Smooth muscle cell (in vitro differentiated cells): Measurements from ENCODE around the gene FBXL17. TPM values are rescaled to one million over a fixed set of nuclear protein-coding genes. Genes with fewer than 3 reads are reported as not detected.

Source experiments
- DNase-seq: peaks from one replicate; lab custom pipeline; 2025; ENCODE audit not compliant: unreplicated experiment; lab: John Stamatoyannopoulos, UW
- H2AFZ ChIP-seq: fragments of 200-600 bp; sonication (generic); 2 replicates; pipeline ENCODE4 v1.6.0; 2016; ENCODE audit warnings: antibody characterized with exemption, low read depth, mild to moderate bottlenecking
- H3F3A ChIP-seq: fragments of 200-600 bp; sonication (generic); 2 replicates; pipeline ENCODE4 v1.6.0; 2017; ENCODE audit warnings: antibody characterized with exemption, low read depth
- H3K27ac ChIP-seq: fragments of 200-600 bp; sonication (generic); 2 replicates; pipeline ENCODE4 v1.5.1; 2016; ENCODE audit warnings: low read depth, mild to moderate bottlenecking
- H3K27me3 ChIP-seq: fragments of 200-600 bp; sonication (generic); 2 replicates; pipeline ENCODE4 v1.6.1; 2016; ENCODE audit warnings: low read depth, mild to moderate bottlenecking
- H3K36me3 ChIP-seq: fragments of 200-600 bp; sonication (generic); 2 replicates; pipeline ENCODE4 v1.5.1; 2016; ENCODE audit warnings: low read depth
- H3K4me1 ChIP-seq: fragments of 200-600 bp; sonication (generic); 2 replicates; pipeline ENCODE4 v1.5.1; 2016; ENCODE audit warnings: low read depth
- H3K4me2 ChIP-seq: fragments of 200-600 bp; sonication (generic); 2 replicates; pipeline ENCODE4 v1.6.0; 2016; ENCODE audit warnings: mild to moderate bottlenecking
- H3K4me3 ChIP-seq: fragments of 200-600 bp; sonication (generic); 2 replicates; pipeline ENCODE4 v1.5.1; 2016; ENCODE audit warnings: mild to moderate bottlenecking
- H3K79me2 ChIP-seq: fragments of 200-600 bp; sonication (generic); 2 replicates; pipeline ENCODE4 v1.6.0; 2016; ENCODE audit warnings: low read depth, mild to moderate bottlenecking
- H3K9ac ChIP-seq: fragments of 200-600 bp; sonication (generic); 2 replicates; pipeline ENCODE4 v1.6.0; 2016; ENCODE audit warnings: low read depth
- H3K9me3 ChIP-seq: fragments of 200-600 bp; sonication (generic); replicated peaks from 2 replicates; pipeline ENCODE4 v1.5.1; 2016; ENCODE audit warnings: low read depth
- H4K20me1 ChIP-seq: fragments of 200-600 bp; sonication (generic); 2 replicates; pipeline ENCODE4 v1.6.0; 2016; ENCODE audit warnings: low read depth
- WGBS: methylation state at CpG from one replicate; pipeline ENCODE4 v1.1.7; 2016; ENCODE audit warnings: low lambda C conversion rate; 5-methylcytosine and 5-hydroxymethylcytosine counted together
- polyA plus RNA-seq: library from polyadenylated mRNA; unstranded; fragments of >200 nt; fragmentation: Nextera tagmentation; extraction: Ambion mirVana; gene quantifications from 2 replicates; pipeline ENCODE4 v1.2.1, GENCODE V29; 2016
- total RNA-seq: library from RNA; depleted of rRNA; stranded (reverse); fragments of >200 nt; gene quantifications from 2 replicates; pipeline ENCODE4 v1.2.3, GENCODE V29; 2014
- TF ChIP-seq, protein P1 (sequence below): fragments of 200-600 bp; sonication (generic); IDR thresholded peaks from 2 replicates; pipeline ENCODE4 v1.5.1; 2017; ENCODE audit warnings: borderline replicate concordance, mild to moderate bottlenecking, antibody characterized with exemption; ENCODE audit not compliant: insufficient read depth, poor library complexity, severe bottlenecking

FBXL17 gene
- total and polyA plus RNA-seq, 2 experiments from 2014 or later = 5.4 to 16.0 TPM

DNA sequence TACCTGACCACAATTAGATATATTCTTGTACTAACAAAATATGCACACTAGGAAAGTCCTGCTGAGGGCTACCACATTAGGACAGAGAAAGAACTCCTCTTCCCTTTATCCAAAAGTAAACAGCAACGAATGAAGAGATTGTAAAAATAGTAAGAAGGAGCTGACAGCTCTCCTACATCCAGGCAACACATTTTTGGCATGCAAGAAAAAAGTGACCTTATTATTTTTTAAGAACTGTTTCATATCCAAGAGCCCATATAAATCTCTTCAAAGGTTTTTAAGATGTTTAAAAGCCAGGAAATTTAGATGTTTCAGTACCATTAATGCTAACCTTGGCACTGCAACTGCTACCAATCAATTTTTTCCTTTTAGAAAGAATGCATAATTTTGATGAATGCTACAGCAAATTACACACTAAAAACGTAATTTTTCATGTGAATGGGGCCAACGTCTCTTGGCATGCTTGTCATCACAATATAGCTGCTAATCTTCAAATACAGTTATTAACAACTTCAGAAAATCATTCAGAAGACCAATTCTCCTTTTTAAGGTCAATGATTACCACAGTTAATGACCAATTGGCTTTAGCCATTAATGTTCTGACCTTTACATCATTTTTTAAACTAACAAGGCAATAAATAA lies 132.0 kb downstream of the FBXL17 start:
- WGBS = 69% methylated on average over 3 of the region's 3 CpGs
- Histone ChIP-seq H3F3A (no peaks in the 10 kb centered on the region), H3K27ac (no peak overlapping the region), H3K9me3 (no peaks in the 10 kb centered on the region), H3K4me1 (no peaks in the 10 kb centered on the region), H3K4me3 (no peak overlapping the region), H3K36me3 (no peaks in the 10 kb centered on the region), H2AFZ (no peak overlapping the region), H4K20me1 (no peaks in the 10 kb centered on the region), H3K4me2 (no peak overlapping the region), H3K79me2 (no peaks in the 10 kb centered on the region), H3K27me3 (no peaks in the 10 kb centered on the region), H3K9ac (no peak overlapping the region)
- DNase-seq = no peak
- TF ChIP-seq, protein P1, sequence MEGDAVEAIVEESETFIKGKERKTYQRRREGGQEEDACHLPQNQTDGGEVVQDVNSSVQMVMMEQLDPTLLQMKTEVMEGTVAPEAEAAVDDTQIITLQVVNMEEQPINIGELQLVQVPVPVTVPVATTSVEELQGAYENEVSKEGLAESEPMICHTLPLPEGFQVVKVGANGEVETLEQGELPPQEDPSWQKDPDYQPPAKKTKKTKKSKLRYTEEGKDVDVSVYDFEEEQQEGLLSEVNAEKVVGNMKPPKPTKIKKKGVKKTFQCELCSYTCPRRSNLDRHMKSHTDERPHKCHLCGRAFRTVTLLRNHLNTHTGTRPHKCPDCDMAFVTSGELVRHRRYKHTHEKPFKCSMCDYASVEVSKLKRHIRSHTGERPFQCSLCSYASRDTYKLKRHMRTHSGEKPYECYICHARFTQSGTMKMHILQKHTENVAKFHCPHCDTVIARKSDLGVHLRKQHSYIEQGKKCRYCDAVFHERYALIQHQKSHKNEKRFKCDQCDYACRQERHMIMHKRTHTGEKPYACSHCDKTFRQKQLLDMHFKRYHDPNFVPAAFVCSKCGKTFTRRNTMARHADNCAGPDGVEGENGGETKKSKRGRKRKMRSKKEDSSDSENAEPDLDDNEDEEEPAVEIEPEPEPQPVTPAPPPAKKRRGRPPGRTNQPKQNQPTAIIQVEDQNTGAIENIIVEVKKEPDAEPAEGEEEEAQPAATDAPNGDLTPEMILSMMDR = no peak

DNA sequence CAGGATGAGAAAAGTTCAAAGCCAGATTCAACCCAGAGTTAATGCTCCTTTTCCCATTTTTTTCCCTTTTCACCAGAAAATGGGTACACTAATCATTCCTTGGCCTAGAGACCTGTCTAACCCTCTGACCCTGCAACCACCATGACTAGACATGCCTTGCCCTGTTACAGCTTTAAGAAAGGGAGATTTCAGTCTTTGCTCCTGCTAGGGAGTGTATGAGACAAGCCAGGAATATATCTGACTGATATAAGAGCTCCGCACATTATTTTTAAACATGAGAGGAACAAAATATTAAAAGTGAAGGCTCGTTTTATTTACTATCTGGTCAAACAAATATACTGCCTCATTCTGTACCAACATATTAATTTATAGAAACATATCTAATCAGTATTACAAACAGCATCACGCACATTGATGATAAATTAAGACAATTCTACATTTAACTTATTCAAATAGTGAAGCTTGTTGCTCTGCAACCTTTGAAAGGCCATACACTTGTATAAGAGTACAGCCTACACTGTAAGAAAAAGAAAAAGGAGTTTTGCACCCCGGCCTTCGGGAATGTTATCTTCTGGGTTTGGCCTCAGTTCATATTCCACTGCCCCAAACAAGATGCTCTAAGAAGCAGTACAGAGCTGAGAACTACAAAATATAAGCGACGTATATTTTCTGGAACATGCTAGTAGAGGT lies 132.7 kb downstream of the FBXL17 start:
- TF ChIP-seq, protein P1 = no peak
- H3K27ac ChIP-seq = no peak overlapping the region
- DNase-seq = no peak

DNA sequence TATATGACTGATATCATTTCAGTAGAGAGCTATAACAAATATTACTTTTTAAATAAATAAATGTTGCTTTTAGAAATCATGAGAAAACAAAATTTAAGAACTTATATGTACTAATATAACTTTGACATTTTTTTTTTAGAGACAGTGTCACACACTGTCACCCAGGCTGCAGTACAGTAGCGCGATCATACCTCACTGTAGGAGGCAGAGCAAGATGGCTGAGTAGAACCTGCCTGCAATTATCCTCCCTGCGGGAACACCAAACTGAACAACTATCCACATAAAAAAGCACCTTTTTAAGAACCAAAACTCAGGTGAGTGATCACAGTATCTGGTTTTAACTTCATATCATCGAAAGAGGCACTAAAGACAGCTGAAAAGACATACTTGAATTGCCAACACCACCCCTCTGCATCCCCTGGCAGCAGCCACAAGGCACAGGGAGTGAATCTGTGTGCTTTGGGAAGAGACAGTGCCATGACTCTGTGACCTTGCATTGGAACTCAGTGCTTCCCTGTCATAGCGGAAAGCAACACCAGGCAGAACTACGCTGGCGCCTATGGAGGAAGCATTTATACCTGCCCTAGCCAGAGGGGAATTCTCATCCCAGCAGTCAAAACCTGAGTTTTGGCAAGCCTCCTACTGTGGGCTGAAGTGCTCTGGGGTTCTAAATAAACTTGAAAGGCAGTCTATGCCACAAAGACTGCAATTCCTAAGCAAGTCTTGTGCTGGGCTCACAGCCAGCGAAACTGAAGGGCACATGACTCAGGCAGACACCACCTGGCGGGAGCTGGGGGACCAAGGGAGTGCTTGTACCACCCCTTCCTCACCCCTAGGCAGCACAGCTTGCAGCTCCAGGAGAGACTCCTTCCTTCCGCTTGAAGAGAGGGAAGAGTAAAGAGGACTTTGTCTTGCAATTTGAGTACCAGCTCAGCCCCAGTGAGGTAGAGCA lies 142.7 kb downstream of the FBXL17 start:
- Histone ChIP-seq H2AFZ (no peak overlapping the region), H3K4me1 (peaks cover under 1% of the 10 kb centered on the region), H3K79me2 (no peaks in the 10 kb centered on the region), H3K9me3 (no peaks in the 10 kb centered on the region), H3K4me3 (no peak overlapping the region), H3K27ac (no peak overlapping the region), H3K36me3 (no peaks in the 10 kb centered on the region), H3K9ac (no peak overlapping the region), H3K4me2 (no peak overlapping the region), H4K20me1 (no peaks in the 10 kb centered on the region), H3F3A (no peaks in the 10 kb centered on the region), H3K27me3 (no peaks in the 10 kb centered on the region)
- WGBS = 90% methylated on average over 10 of the region's 10 CpGs
- TF ChIP-seq, protein P1 = no peak
- no peak for DNase-seq

More for the DNA sequence above, 132.7 kb downstream of the FBXL17 start:
- Histone ChIP-seq H4K20me1 (no peaks in the 10 kb centered on the region), H3K4me2 (no peak overlapping the region), H3K4me1 (no peaks in the 10 kb centered on the region), H3K79me2 (no peaks in the 10 kb centered on the region), H3K4me3 (no peak overlapping the region), H3K27me3 (no peaks in the 10 kb centered on the region), H2AFZ (no peak overlapping the region), H3K9ac (no peak overlapping the region), H3K9me3 (no peaks in the 10 kb centered on the region), H3F3A (no peaks in the 10 kb centered on the region), H3K36me3 (no peaks in the 10 kb centered on the region)
- 93% methylated on average over 7 of the region's 7 CpGs for WGBS
